ENCODE results near the gene SIN3A.
"Not testable (repeated sequence)": the region's sequence is repeated elsewhere in the genome, so short reads cannot be mapped to it uniquely, and the experiment has no call there.

The SIN3A gene

GRCh38 chr15:75451674-75452363, at the start of gene SIN3A:
Gene SIN3A, minus strand, starts transcription at chr15:75451690. Its CDS starts 21,315 bp downstream, at chr15:75430375.
- peak; percentile 100 for DNase-seq (ENCODE audit: low read depth)

DNA sequence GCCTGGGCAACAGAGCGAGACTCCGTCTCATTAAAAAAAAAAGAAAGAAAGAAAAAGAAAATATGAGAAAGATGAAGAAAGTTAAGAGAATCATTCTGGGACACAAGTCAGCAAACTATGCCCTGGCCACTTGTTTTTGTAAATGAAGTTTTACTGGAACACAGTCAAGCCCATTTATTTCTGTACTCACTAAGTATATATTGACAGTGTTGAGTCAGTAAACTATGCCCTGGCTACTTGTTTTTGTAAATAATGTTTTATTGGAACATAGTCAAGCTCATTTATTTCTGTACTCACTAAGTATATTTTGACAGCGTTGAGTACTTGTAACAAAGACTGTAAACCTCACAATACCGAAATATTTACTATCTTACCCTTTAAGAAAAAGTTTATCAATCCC, 42.2 kb upstream of the SIN3A start:
- no peak for DNase-seq (ENCODE audit: low read depth)

DNA sequence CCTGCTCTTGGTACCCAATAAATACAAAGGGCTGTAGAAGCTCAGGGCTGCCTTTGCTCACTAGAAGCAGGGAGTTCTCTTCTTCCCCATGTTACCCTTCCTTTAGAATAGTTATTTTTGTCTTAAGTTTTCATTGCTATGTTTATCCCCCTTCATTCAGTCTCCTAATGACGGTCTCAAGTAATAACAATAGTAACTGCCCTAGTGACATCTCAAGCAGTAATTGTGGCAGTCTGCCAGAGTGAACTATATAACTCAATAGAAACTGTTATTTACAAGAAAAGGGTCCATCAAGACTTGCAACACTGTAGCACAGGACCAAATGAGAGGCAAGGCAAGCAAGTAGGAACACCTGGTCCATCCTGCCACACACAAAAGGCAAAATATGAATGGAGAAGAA, 32.5 kb upstream of the SIN3A start:
- no peak for DNase-seq (ENCODE audit: low read depth)

DNA sequence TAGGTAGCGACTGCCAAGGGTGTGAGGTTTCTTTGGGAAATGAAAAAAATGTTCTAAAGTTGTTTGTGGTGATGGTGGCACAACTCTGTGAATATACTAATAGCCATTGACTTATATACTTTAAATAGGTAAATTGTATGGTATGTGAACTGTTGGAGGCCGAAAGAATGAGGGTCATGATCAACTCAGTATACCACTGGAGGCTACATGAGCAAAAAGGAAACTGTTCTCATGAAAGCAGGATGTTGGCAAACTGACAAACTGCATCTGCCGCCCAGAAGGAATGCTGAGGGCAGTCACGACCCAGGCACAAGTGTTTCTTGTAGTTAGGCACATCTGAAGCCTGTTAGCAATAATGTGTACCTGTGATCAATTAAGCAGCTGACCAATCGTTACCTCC, 32.1 kb upstream of the SIN3A start:
- DNase-seq (ENCODE audit: low read depth) = peak; percentile 21

DNA sequence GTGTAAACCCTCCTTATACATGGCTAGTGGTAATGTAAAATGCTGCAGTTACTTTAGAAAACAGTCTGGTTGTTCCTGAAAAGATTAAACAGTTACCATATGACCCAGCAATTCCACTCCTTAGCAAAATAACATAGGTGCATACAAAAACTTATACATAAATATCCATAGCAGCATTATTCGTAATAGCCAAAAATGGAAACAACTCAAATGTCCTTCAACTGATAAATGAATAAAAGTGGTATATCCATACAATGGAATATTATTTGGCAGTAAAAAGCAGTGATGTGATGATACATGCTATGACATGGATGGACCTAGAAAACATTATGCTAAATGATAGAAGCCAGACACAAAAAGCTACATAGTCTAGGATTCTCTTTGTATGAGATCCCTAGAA, 31.6 kb upstream of the SIN3A start:
- DNase-seq (ENCODE audit: low read depth) = no peak

- not testable (repeated sequence) for DNase-seq (ENCODE audit: low read depth)
These were observed 29.0 kb upstream of the SIN3A start for GRCh38 chr15:75480463-75480862.

DNA sequence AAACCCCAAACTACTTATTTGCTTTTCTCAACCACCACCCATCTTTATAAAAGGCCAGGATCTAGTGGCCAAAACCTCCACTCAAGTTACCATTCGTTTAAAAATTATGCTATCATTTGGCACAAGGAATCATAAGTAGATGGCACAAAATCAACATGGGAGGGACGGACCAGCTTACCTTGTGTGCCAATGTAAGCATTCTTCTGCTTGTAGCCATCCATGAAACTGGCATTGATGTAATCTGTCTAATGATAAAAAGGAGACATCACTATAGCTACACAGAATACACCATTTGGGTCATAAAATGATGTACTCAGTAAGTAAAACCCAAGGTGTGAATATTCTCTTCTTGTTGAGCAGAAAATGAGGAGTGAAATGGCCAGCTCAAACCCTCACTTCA, 28.2 kb upstream of the SIN3A start:
- DNase-seq (ENCODE audit: low read depth) = no peak

GRCh38 chr15:75477094-75477493, 25.6 kb upstream of the SIN3A start:
- not testable (repeated sequence) for DNase-seq (ENCODE audit: low read depth)

DNA sequence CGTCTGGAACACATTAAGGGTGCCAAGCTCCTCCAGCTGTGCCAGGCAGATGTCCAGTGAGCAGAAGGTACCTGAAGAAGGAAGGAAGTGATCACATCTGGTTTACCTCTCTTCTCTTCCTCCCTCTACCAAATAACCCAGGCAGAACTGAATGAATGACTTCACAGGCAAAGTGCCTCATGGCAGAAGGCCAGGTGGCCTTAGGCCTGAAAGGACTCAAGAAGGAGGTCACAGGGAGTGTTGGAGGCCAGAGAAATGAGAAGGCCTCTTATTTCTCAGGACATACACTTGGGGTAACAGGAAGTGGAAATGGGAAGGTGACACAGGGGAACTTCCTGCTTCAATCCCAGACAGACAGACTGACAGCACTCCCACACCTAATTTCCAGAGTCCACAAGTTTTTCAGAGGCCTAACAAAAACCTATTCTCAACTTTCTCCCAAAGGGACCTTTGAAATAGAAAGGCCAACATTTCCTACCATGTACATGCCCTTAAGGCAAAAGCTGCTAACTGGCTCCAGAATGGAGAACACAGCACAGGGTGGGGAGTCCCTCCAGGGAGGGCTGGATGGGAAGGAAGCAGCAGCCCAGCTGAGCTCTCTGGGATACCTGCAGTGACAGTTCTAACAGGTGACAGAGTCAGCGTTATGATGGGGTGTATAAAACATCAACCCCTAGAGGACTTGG, 17.6 kb upstream of the SIN3A start:
- DNase-seq (ENCODE audit: low read depth) = peak; percentile 6

- no peak for DNase-seq (ENCODE audit: low read depth)
These were observed 9.2 kb upstream of the SIN3A start for GRCh38 chr15:75460646-75461045.

DNA sequence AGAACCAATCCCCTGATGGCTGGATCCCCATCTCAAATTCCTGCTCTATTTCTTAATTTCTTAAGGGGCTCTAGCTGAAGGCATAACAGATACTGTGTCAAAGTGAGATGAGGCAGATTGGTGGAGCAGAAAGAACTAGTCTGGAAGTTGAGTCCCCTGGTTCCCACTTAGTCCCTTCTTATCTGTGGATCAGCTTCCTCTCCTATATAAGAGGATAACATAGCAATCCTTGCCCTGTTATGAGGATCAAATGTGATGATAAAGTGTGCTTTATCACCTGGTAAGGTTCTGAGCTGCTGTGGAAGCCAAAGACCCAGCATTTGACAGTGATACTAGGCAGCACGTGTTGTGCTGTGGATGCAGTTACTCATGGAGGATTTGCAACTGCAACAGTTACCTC, 8.1 kb upstream of the SIN3A start:
- no peak for DNase-seq (ENCODE audit: low read depth)

- peak; percentile 31 for DNase-seq (ENCODE audit: low read depth)
These were observed 5.2 kb upstream of the SIN3A start for GRCh38 chr15:75456710-75457109.

DNA sequence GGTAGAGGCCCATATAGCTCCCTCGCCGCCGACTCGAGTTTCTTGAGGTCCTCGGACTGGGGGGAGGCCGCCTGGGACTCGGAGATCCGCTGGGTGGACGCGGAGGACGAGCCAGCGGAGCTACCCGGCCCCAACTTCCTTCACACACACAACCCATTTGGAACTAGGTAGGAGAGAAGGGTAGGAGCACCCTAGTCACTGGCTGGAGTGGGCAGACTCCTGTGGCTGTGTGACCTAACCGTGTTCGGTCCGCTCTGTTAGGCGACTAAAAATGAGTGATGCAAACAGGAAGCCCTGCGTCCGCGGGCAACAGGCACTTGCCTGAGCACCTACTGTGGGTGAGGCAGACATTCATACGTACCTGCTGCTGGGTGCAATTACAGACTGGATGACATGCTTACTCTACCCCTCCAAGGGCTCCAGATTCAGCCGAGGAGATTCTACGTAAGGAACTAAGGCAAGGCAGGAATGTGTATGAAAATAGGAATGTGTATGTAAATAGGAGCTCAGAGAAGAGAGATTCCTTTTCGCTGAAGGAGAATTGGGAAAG, 4.6 kb upstream of the SIN3A start:
- peak; percentile 77 for DNase-seq (ENCODE audit: low read depth)

DNA sequence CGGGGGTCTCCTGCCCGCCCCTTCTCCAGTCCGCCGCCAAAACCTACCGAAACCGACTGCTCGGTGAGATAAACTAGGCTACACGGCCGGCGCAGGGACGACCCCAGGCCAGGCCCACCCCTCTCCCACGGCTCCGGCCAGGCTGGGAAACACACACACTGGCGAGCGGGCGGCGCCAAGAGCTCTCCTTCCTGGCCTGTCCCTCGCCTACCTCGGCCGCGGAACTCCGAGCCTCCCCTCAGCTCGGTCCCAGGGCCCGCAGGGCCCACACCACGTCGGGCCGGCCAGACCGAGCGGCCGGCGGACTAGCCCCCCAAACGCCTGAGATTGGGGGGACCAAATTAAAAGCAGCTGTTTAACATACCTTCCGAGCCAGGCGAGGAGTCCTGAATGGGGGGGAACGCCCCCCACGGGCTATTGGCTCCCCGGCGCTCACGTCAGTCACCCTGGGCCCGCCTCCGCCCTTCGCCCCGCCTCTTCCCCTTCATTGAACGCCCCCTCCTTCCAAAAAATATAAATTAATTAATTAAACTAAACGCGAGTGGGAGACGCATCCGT, 4.0 kb upstream of the SIN3A start:
- DNase-seq (ENCODE audit: low read depth) = peak; percentile 85

DNA sequence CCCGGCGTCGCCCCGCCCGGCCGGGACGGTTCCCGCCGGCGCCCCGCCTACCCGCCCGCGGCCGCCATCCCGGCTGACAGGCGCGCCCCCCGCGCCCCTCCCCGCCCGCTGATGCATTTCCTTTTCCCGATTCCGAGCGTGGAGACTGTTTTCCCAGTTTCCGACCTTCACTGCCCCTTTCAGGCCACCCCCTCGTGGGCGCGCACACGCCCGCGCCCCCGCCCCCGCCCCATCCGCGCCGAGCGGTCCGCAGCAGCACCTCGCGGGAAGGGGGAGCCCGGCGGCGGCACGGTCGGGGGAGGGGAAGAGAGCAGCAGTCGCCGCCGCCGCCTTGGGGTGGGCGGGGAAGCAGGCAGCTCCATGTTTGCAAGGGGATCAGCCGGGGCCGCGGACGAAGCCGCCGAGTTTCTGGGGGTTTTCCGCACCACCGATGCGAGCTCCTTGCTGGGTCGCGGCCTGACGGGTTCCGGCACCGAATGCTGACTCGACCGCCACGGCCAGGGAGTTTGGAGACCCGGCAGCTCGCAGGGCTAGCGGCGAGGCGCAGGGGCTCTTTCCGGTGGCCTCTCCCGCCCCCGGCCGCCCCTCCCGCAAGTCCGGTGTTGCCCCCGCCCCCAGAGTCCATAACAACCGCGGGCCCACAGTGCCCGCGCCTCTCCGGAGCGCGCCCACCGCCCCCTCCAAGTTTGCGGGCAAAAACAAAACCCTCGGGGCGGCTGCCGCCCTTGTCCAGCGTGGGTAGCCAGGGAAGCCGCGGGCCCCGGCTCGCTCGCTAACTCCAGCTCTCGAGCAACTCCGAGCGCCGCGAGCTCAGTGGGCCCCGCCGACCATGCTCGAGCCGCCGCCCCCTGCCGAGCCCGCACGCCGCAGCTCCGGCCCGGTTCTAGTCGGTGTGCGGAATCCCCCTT, 3.2 kb upstream of the SIN3A start:
- no peak for DNase-seq (ENCODE audit: low read depth)

DNA sequence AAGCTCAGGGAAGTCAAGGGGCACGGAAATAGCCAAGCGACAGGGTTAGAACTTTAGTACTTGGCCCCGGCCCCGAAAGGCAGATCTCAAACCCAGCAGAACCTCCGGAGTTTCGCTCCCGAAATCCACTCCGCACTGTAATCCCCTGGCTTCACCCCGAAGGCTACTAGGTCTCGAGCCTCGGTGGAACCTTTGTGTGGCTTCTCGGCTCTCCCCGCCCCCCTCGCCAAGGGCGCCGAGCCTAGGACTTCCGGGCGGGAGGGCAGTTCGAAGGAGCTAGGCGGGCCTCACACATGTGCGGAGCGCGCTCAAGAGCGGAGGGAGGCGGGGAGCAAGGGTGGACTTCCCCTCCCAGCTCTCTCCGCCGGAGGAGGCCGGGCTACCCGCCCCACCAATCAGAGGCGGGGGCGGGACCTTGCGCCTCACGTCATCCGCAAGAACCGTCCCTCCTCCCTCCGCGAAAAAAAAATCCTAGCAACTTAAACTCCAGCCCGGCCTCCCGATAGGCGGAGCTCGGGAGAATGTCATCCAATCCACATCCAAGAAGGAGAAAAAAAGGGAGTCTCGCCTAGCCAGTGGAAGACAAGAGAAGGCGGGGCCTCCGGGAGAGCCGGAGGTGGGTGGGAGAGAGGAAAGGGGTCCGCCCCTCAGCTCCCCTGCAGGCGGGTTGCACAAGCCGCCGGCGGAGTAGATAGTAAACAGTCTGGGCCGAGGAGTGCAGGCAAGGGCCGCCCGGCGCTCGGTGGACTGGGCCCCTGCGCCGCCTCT, 2.4 kb upstream of the SIN3A start:
- DNase-seq (ENCODE audit: low read depth) = peak; percentile 100

GRCh38 chr15:75452865-75453702, 1.6 kb upstream of the SIN3A start:
- peak; percentile 23 for DNase-seq (ENCODE audit: low read depth)

DNA sequence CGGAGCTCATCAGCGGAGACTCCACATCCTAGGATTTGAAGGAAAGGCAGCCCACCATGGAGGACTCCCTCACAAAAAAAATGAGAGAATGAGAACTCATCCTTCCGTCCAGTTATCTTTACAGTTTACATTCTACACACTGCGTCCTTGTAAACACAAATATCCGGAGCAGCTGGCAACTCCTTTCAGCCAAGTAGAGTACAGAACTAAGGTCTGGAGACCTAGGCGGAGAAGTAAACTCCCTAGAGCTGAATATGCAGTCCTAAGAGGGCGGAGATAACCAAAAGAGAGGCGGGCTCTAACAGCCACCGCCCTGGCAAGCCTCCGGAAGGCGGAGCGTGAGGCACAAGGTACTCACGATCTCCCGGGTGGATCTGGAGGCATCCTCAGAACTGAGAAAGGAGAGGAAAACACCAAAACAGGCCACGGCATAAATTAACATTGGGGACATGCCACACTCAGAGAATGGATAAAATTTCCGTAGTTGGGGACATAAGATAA, 924 bp upstream of the SIN3A start:
- DNase-seq (ENCODE audit: low read depth) = peak; percentile 86

- no peak for DNase-seq (ENCODE audit: low read depth)
These were observed 252 bp downstream of the SIN3A start for GRCh38 chr15:75451202-75451673.
